Mononuclear cell (primary cell): Measurements from ENCODE around the gene EFS. TPM values are rescaled to one million over a fixed set of nuclear protein-coding genes. Genes with fewer than 3 reads are reported as not detected.

ENCODE experiments used
- total RNA-seq: library from RNA; depleted of rRNA; stranded (reverse); fragments of >200 nt; gene quantifications from one replicate; pipeline ENCODE4 v1.2.3, GENCODE V29; 2012

EFS gene
- total RNA-seq, 1 donor = not detected

Other genes with a start within 250 kb of the EFS start
- 0.21 TPM for gene CEBPE, start 245.9 kb downstream of the EFS start, total RNA-seq
- gene SLC7A8, start 181.5 kb downstream of the EFS start, total RNA-seq = 0.21 TPM
- 0.10 TPM for gene RNF212B, start 127.2 kb downstream of the EFS start, total RNA-seq
- 1.5 TPM for gene HOMEZ, start 79.0 kb downstream of the EFS start, total RNA-seq
- gene PPP1R3E, start 62.3 kb downstream of the EFS start, total RNA-seq = 12.5 TPM
- 3.4 TPM for gene BCL2L2, start 58.3 kb downstream of the EFS start, total RNA-seq
- gene PABPN1, start 43.7 kb downstream of the EFS start, total RNA-seq = 51.0 TPM
- 5.6 TPM for gene SLC22A17, start 12.3 kb downstream of the EFS start, total RNA-seq
- gene IL25, start 7.6 kb upstream of the EFS start, total RNA-seq = not detected
- gene CMTM5, start 11.9 kb upstream of the EFS start, total RNA-seq = 22.0 TPM
- not detected for gene MYH6, start 43.1 kb upstream of the EFS start, total RNA-seq
- gene MYH7, start 70.5 kb upstream of the EFS start, total RNA-seq = not detected
- 92.7 TPM for gene NGDN, start 104.5 kb upstream of the EFS start, total RNA-seq
- under 0.01 TPM for gene ZFHX2, start 186.6 kb upstream of the EFS start, total RNA-seq
- gene THTPA, start 191.1 kb upstream of the EFS start, total RNA-seq = 11.5 TPM
- 53.1 TPM for gene AP1G2, start 202.6 kb upstream of the EFS start, total RNA-seq
- not detected for gene JPH4, start 213.6 kb upstream of the EFS start, total RNA-seq